Measurements from ENCODE around the gene ADGRD2. TPM values are rescaled to one million over a fixed set of nuclear protein-coding genes. Genes with fewer than 3 reads are reported as not detected.
"Not testable (repeated sequence)": the region's sequence is repeated elsewhere in the genome, so short reads cannot be mapped to it uniquely, and the experiment has no call there.

ADGRD2 gene
- total RNA-seq, 1 donor from 2014 or later = not detected

GRCh38 chr9:124423155-124423554 lies 27.1 kb upstream of the ADGRD2 start:
- Mint-ChIP-seq H3K27me3 (ENCODE audit: insufficient read depth) (peaks cover 6% of the 10 kb centered on the region), H3K9me3 (no peaks in the 10 kb centered on the region), H3K27ac (no peak overlapping the region), H3K4me3 (no peak overlapping the region), H3K36me3 (ENCODE audit: low read depth) (no peaks in the 10 kb centered on the region), H3K4me1 (ENCODE audit: low read depth) (no peaks in the 10 kb centered on the region)
- intact Hi-C loops (cut with micrococcal nuclease) = no loop called here
- no peak for DNase-seq (ENCODE audit: low spot score)

- Mint-ChIP-seq H3K27ac (no peak overlapping the region), H3K4me3 (no peak overlapping the region), H3K27me3 (ENCODE audit: insufficient read depth) (peaks cover 6% of the 10 kb centered on the region), H3K9me3 (no peaks in the 10 kb centered on the region), H3K36me3 (ENCODE audit: low read depth) (no peaks in the 10 kb centered on the region), H3K4me1 (ENCODE audit: low read depth) (no peaks in the 10 kb centered on the region)
- DNase-seq (ENCODE audit: low spot score) = no peak
- intact Hi-C loops (cut with micrococcal nuclease) = no loop called here
These were observed 26.7 kb upstream of the ADGRD2 start for GRCh38 chr9:124423591-124423990.

GRCh38 chr9:124425733-124426132 lies 24.5 kb upstream of the ADGRD2 start:
- DNase-seq (ENCODE audit: low spot score); H3K9me3 Mint-ChIP-seq; H3K4me3 Mint-ChIP-seq; H3K36me3 Mint-ChIP-seq (ENCODE audit: low read depth); H3K4me1 Mint-ChIP-seq (ENCODE audit: low read depth); intact Hi-C loops (cut with micrococcal nuclease); H3K27ac Mint-ChIP-seq; H3K27me3 Mint-ChIP-seq (ENCODE audit: insufficient read depth): not testable (repeated sequence)

- no peak overlapping the region for H3K27ac Mint-ChIP-seq
- no peaks in the 10 kb centered on the region for H3K4me1 Mint-ChIP-seq (ENCODE audit: low read depth)
- peaks cover 4% of the 10 kb centered on the region for H3K27me3 Mint-ChIP-seq (ENCODE audit: insufficient read depth)
- no peaks in the 10 kb centered on the region for H3K36me3 Mint-ChIP-seq (ENCODE audit: low read depth)
- no peak for DNase-seq (ENCODE audit: low spot score)
- no peak overlapping the region for H3K4me3 Mint-ChIP-seq
- H3K9me3 Mint-ChIP-seq = no peaks in the 10 kb centered on the region
- intact Hi-C loops (cut with micrococcal nuclease) = no loop called here
These were observed 23.9 kb upstream of the ADGRD2 start for GRCh38 chr9:124426361-124426760.

- intact Hi-C loops (cut with micrococcal nuclease) = no loop called here
- H3K36me3 Mint-ChIP-seq (ENCODE audit: low read depth) = no peaks in the 10 kb centered on the region
- no peak overlapping the region for H3K4me3 Mint-ChIP-seq
- no peaks in the 10 kb centered on the region for H3K9me3 Mint-ChIP-seq
- no peak for DNase-seq (ENCODE audit: low spot score)
- H3K4me1 Mint-ChIP-seq (ENCODE audit: low read depth) = no peaks in the 10 kb centered on the region
- peaks cover 4% of the 10 kb centered on the region for H3K27me3 Mint-ChIP-seq (ENCODE audit: insufficient read depth)
- no peak overlapping the region for H3K27ac Mint-ChIP-seq
These were observed 23.0 kb upstream of the ADGRD2 start for GRCh38 chr9:124427281-124427680.

GRCh38 chr9:124428751-124429529 lies 21.3 kb upstream of the ADGRD2 start:
- Mint-ChIP-seq H3K36me3 (ENCODE audit: low read depth) (no peaks in the 10 kb centered on the region), H3K27ac (no peak overlapping the region), H3K4me1 (ENCODE audit: low read depth) (no peaks in the 10 kb centered on the region), H3K4me3 (no peak overlapping the region), H3K27me3 (ENCODE audit: insufficient read depth) (peaks cover 3% of the 10 kb centered on the region), H3K9me3 (no peaks in the 10 kb centered on the region)
- DNase-seq (ENCODE audit: low spot score) = no peak
- intact Hi-C loops (cut with micrococcal nuclease) = no loop called here

GRCh38 chr9:124429530-124429867 lies 20.8 kb upstream of the ADGRD2 start:
- peaks cover 2% of the 10 kb centered on the region for H3K27me3 Mint-ChIP-seq (ENCODE audit: insufficient read depth)
- no peaks in the 10 kb centered on the region for H3K9me3 Mint-ChIP-seq
- H3K4me3 Mint-ChIP-seq = no peak overlapping the region
- H3K4me1 Mint-ChIP-seq (ENCODE audit: low read depth) = no peaks in the 10 kb centered on the region
- intact Hi-C loops (cut with micrococcal nuclease) = no loop called here
- no peak for DNase-seq (ENCODE audit: low spot score)
- no peaks in the 10 kb centered on the region for H3K36me3 Mint-ChIP-seq (ENCODE audit: low read depth)
- no peak overlapping the region for H3K27ac Mint-ChIP-seq

- no peaks in the 10 kb centered on the region for H3K36me3 Mint-ChIP-seq (ENCODE audit: low read depth)
- no peak overlapping the region for H3K4me3 Mint-ChIP-seq
- peaks cover 10% of the 10 kb centered on the region for H3K27me3 Mint-ChIP-seq (ENCODE audit: insufficient read depth)
- H3K27ac Mint-ChIP-seq = no peak overlapping the region
- intact Hi-C loops (cut with micrococcal nuclease) = no loop called here
- no peaks in the 10 kb centered on the region for H3K9me3 Mint-ChIP-seq
- DNase-seq (ENCODE audit: low spot score) = no peak
- H3K4me1 Mint-ChIP-seq (ENCODE audit: low read depth) = no peaks in the 10 kb centered on the region
These were observed 13.9 kb upstream of the ADGRD2 start for GRCh38 chr9:124436320-124436719.

GRCh38 chr9:124437086-124437485 lies 13.2 kb upstream of the ADGRD2 start:
- H3K36me3 Mint-ChIP-seq (ENCODE audit: low read depth) = no peaks in the 10 kb centered on the region
- intact Hi-C loops (cut with micrococcal nuclease) = no loop called here
- H3K27ac Mint-ChIP-seq = no peak overlapping the region
- peaks cover 13% of the 10 kb centered on the region for H3K27me3 Mint-ChIP-seq (ENCODE audit: insufficient read depth)
- no peak overlapping the region for H3K4me3 Mint-ChIP-seq
- no peaks in the 10 kb centered on the region for H3K9me3 Mint-ChIP-seq
- H3K4me1 Mint-ChIP-seq (ENCODE audit: low read depth) = no peaks in the 10 kb centered on the region
- no peak for DNase-seq (ENCODE audit: low spot score)

- Mint-ChIP-seq H3K36me3 (ENCODE audit: low read depth) (no peaks in the 10 kb centered on the region), H3K4me1 (ENCODE audit: low read depth) (no peaks in the 10 kb centered on the region), H3K27ac (no peak overlapping the region), H3K4me3 (no peak overlapping the region), H3K27me3 (ENCODE audit: insufficient read depth) (peaks cover 17% of the 10 kb centered on the region), H3K9me3 (no peaks in the 10 kb centered on the region)
- intact Hi-C loops (cut with micrococcal nuclease) = no loop called here
- DNase-seq (ENCODE audit: low spot score) = no peak
These were observed 12.2 kb upstream of the ADGRD2 start for GRCh38 chr9:124438091-124438490.

- H3K27me3 Mint-ChIP-seq (ENCODE audit: insufficient read depth) = peaks cover 17% of the 10 kb centered on the region
- H3K9me3 Mint-ChIP-seq = no peaks in the 10 kb centered on the region
- intact Hi-C loops (cut with micrococcal nuclease) = no loop called here
These were observed 11.2 kb upstream of the ADGRD2 start for GRCh38 chr9:124439086-124439485.

GRCh38 chr9:124439686-124440243 lies 10.5 kb upstream of the ADGRD2 start:
- no peaks in the 10 kb centered on the region for H3K9me3 Mint-ChIP-seq
- H3K4me1 Mint-ChIP-seq (ENCODE audit: low read depth) = no peaks in the 10 kb centered on the region
- peaks cover 17% of the 10 kb centered on the region for H3K27me3 Mint-ChIP-seq (ENCODE audit: insufficient read depth)
- intact Hi-C loops (cut with micrococcal nuclease) = no loop called here
- no peak overlapping the region for H3K27ac Mint-ChIP-seq
- no peaks in the 10 kb centered on the region for H3K36me3 Mint-ChIP-seq (ENCODE audit: low read depth)
- no peak overlapping the region for H3K4me3 Mint-ChIP-seq
- no peak for DNase-seq (ENCODE audit: low spot score)

More at GRCh38 chr9:124439086-124439485, 11.2 kb upstream of the ADGRD2 start:
- Mint-ChIP-seq H3K27ac (no peak overlapping the region), H3K4me3 (no peak overlapping the region), H3K4me1 (ENCODE audit: low read depth) (no peaks in the 10 kb centered on the region), H3K36me3 (ENCODE audit: low read depth) (no peaks in the 10 kb centered on the region)
- DNase-seq (ENCODE audit: low spot score) = no peak

- DNase-seq (ENCODE audit: low spot score) = no peak
- peaks cover 17% of the 10 kb centered on the region for H3K27me3 Mint-ChIP-seq (ENCODE audit: insufficient read depth)
- H3K36me3 Mint-ChIP-seq (ENCODE audit: low read depth) = no peaks in the 10 kb centered on the region
- no peak overlapping the region for H3K27ac Mint-ChIP-seq
- no peaks in the 10 kb centered on the region for H3K4me1 Mint-ChIP-seq (ENCODE audit: low read depth)
- H3K9me3 Mint-ChIP-seq = no peaks in the 10 kb centered on the region
- no peak overlapping the region for H3K4me3 Mint-ChIP-seq
- intact Hi-C loops (cut with micrococcal nuclease) = no loop called here
These were observed 9.5 kb upstream of the ADGRD2 start for GRCh38 chr9:124440786-124441185.

- no peak overlapping the region for H3K4me3 Mint-ChIP-seq
- DNase-seq (ENCODE audit: low spot score) = no peak
These were observed 9.0 kb upstream of the ADGRD2 start for GRCh38 chr9:124441291-124441690.

More at GRCh38 chr9:124441291-124441690, 9.0 kb upstream of the ADGRD2 start:
- intact Hi-C loops (cut with micrococcal nuclease) = no loop called here
- H3K27ac Mint-ChIP-seq = no peak overlapping the region
- peaks cover 17% of the 10 kb centered on the region for H3K27me3 Mint-ChIP-seq (ENCODE audit: insufficient read depth)
- no peaks in the 10 kb centered on the region for H3K4me1 Mint-ChIP-seq (ENCODE audit: low read depth)
- H3K9me3 Mint-ChIP-seq = no peaks in the 10 kb centered on the region
- no peaks in the 10 kb centered on the region for H3K36me3 Mint-ChIP-seq (ENCODE audit: low read depth)

All from activated T-helper 1 cell treated with anti-CD3 and anti-CD28 coated beads, Interleukin-12 subunit alpha, Interleukin-12 subunit beta, Interleukin-2, Interleukin-4 antibody, amounts not matched to agents 30 ng/mL and 10 ng/mL and 1 ng/mL, durations not matched to agents 14 hours and 24 hours and 36 hours (primary cell).